Activated CD4-positive, alpha-beta T cell treated with anti-CD3 and anti-CD28 coated beads, Interleukin-2, amount 10 ng/mL, durations not matched to agents 7 days and 5 days (primary cell): ENCODE results near the gene ZMYND15. TPM values are rescaled to one million over a fixed set of nuclear protein-coding genes. Genes with fewer than 3 reads are reported as not detected.
A peak's percentile ranks its signal among the peaks of the same experiment; 100 is the strongest.

ENCODE experiments used
- CTCF ChIA-PET: fragments of 350-600 bp; sonication (Branson Sonifier 250); formaldehyde crosslinking; loops from one replicate; lab custom pipeline; 2021; ENCODE audit warnings: antibody characterized with exemption; lab: Charles Lee
- POLR2A ChIA-PET: fragments of 350-600 bp; sonication (Branson Sonifier 250); formaldehyde crosslinking; loops from one replicate; lab custom pipeline; 2021; ENCODE audit warnings: antibody characterized with exemption; lab: Charles Lee
- DNase-seq: peaks from one replicate; pipeline ENCODE4 v3.0.0-alpha.2; 2020
- H3K27ac Mint-ChIP-seq: one replicate; pipeline ENCODE4 v1.8.0; 2021; ENCODE audit warnings: mild to moderate bottlenecking, moderate library complexity, mixed read lengths
- H3K27me3 Mint-ChIP-seq: one replicate; pipeline ENCODE4 v1.8.0; 2021; ENCODE audit warnings: mixed read lengths
- H3K36me3 Mint-ChIP-seq: one replicate; pipeline ENCODE4 v1.8.0; 2021; ENCODE audit warnings: low read depth, mixed read lengths
- H3K4me1 Mint-ChIP-seq: one replicate; pipeline ENCODE4 v1.8.0; 2021; ENCODE audit warnings: mixed read lengths
- H3K4me3 Mint-ChIP-seq: one replicate; pipeline ENCODE4 v1.8.0; 2021; ENCODE audit warnings: mild to moderate bottlenecking, moderate library complexity, mixed read lengths
- H3K9me3 Mint-ChIP-seq: one replicate; pipeline ENCODE4 v1.8.0; 2021; ENCODE audit warnings: mixed read lengths
- total RNA-seq, 2 experiments: library from RNA; stranded (reverse); gene quantifications; one replicate each; pipeline ENCODE4 v1.2.3, GENCODE V29; 2021

Gene ZMYND15
- total RNA-seq, 2 experiments from 2014 or later, result 0.07 TPM; not detected in 1

- DNase-seq, result no peak
- no peaks in the 10 kb centered on the region for H3K9me3 Mint-ChIP-seq
- peaks cover 19% of the 10 kb centered on the region for H3K27me3 Mint-ChIP-seq
- H3K36me3 Mint-ChIP-seq, result peaks cover 2% of the 10 kb centered on the region
- H3K27ac Mint-ChIP-seq, result peak overlapping the region; percentile 20
- peaks cover 29% of the 10 kb centered on the region for H3K4me1 Mint-ChIP-seq
- CTCF ChIA-PET, result interaction anchor here (0.6 kb wide), 1 partner anchor 153 kb away, joined by 3 read pairs; no protein-coding TSS in a partner anchor
- H3K4me3 Mint-ChIP-seq, result no peak overlapping the region
- POLR2A ChIA-PET, result no interaction called here
Observed at GRCh38 chr17:4748686-4749085, 9.1 kb downstream of the ZMYND15 start.

- ChIA-PET CTCF (no interaction called here), POLR2A (no interaction called here)
- no peak overlapping the region for H3K4me3 Mint-ChIP-seq
- H3K27ac Mint-ChIP-seq, result no peak overlapping the region
- peaks cover 2% of the 10 kb centered on the region for H3K36me3 Mint-ChIP-seq
- H3K27me3 Mint-ChIP-seq, result peaks cover 27% of the 10 kb centered on the region
- H3K4me1 Mint-ChIP-seq, result peaks cover 24% of the 10 kb centered on the region
- no peak for DNase-seq
- no peaks in the 10 kb centered on the region for H3K9me3 Mint-ChIP-seq
Observed at GRCh38 chr17:4750606-4751005, 11.0 kb downstream of the ZMYND15 start.

GRCh38 chr17:4751932-4752331, 12.3 kb downstream of the ZMYND15 start:
- H3K36me3 Mint-ChIP-seq, result no peaks in the 10 kb centered on the region
- no peaks in the 10 kb centered on the region for H3K9me3 Mint-ChIP-seq
- POLR2A ChIA-PET, result no interaction called here
- CTCF ChIA-PET, result interaction anchor here (0.6 kb wide), 1 partner anchor 24 kb away, joined by 4 read pairs; no protein-coding TSS in a partner anchor
- peaks cover 28% of the 10 kb centered on the region for H3K27me3 Mint-ChIP-seq
- DNase-seq, result no peak
- no peak overlapping the region for H3K27ac Mint-ChIP-seq
- H3K4me3 Mint-ChIP-seq, result no peak overlapping the region
- H3K4me1 Mint-ChIP-seq, result peaks cover 17% of the 10 kb centered on the region

GRCh38 chr17:4753392-4753791, 13.8 kb downstream of the ZMYND15 start:
- DNase-seq, result no peak
- Mint-ChIP-seq H3K4me3 (no peak overlapping the region), H3K27me3 (peaks cover 35% of the 10 kb centered on the region), H3K4me1 (peaks cover 6% of the 10 kb centered on the region), H3K27ac (no peak overlapping the region), H3K9me3 (no peaks in the 10 kb centered on the region), H3K36me3 (no peaks in the 10 kb centered on the region)
- ChIA-PET CTCF (interaction anchor here (0.6 kb wide), 2 partner anchors 301 to 956 kb away, joined by 3 to 7 read pairs; no protein-coding TSS in a partner anchor), POLR2A (no interaction called here)

- CTCF ChIA-PET, result no interaction called here
- no peaks in the 10 kb centered on the region for H3K4me1 Mint-ChIP-seq
- POLR2A ChIA-PET, result no interaction called here
- no peak overlapping the region for H3K27ac Mint-ChIP-seq
- no peak overlapping the region for H3K4me3 Mint-ChIP-seq
- no peaks in the 10 kb centered on the region for H3K9me3 Mint-ChIP-seq
- peaks cover 28% of the 10 kb centered on the region for H3K27me3 Mint-ChIP-seq
- H3K36me3 Mint-ChIP-seq, result no peaks in the 10 kb centered on the region
- DNase-seq, result no peak
Observed at GRCh38 chr17:4759776-4760236, 20.2 kb downstream of the ZMYND15 start.

GRCh38 chr17:4764595-4764994, 25.0 kb downstream of the ZMYND15 start:
- Mint-ChIP-seq H3K4me1 (no peaks in the 10 kb centered on the region), H3K27me3 (peaks cover 16% of the 10 kb centered on the region), H3K4me3 (no peak overlapping the region), H3K27ac (no peak overlapping the region), H3K36me3 (no peaks in the 10 kb centered on the region), H3K9me3 (no peaks in the 10 kb centered on the region)
- DNase-seq, result no peak
- ChIA-PET POLR2A (interaction anchor here (0.8 kb wide), 1 partner anchor 38 kb away, joined by 3 read pairs; no protein-coding TSS in a partner anchor), CTCF (interaction anchor here (1.2 kb wide), 1 partner anchor 25 kb away, joined by 4 read pairs; no protein-coding TSS in a partner anchor)

GRCh38 chr17:4766201-4766600, 26.6 kb downstream of the ZMYND15 start:
- H3K27ac Mint-ChIP-seq, result peak overlapping the region; percentile 25
- ChIA-PET POLR2A (no interaction called here), CTCF (no interaction called here)
- no peak for DNase-seq
- peaks cover 7% of the 10 kb centered on the region for H3K4me1 Mint-ChIP-seq
- H3K27me3 Mint-ChIP-seq, result peaks cover 11% of the 10 kb centered on the region
- no peak overlapping the region for H3K4me3 Mint-ChIP-seq
- H3K36me3 Mint-ChIP-seq, result no peaks in the 10 kb centered on the region
- H3K9me3 Mint-ChIP-seq, result no peaks in the 10 kb centered on the region

GRCh38 chr17:4766723-4767122, 27.1 kb downstream of the ZMYND15 start:
- peaks cover 12% of the 10 kb centered on the region for H3K4me1 Mint-ChIP-seq
- no peaks in the 10 kb centered on the region for H3K36me3 Mint-ChIP-seq
- CTCF ChIA-PET, result no interaction called here
- no peak for DNase-seq
- H3K27ac Mint-ChIP-seq, result no peak overlapping the region
- H3K9me3 Mint-ChIP-seq, result no peaks in the 10 kb centered on the region
- H3K4me3 Mint-ChIP-seq, result no peak overlapping the region
- POLR2A ChIA-PET, result no interaction called here
- peaks cover 11% of the 10 kb centered on the region for H3K27me3 Mint-ChIP-seq

GRCh38 chr17:4768298-4768697, 28.7 kb downstream of the ZMYND15 start:
- Mint-ChIP-seq H3K27me3 (peaks cover 12% of the 10 kb centered on the region), H3K4me1 (peaks cover 18% of the 10 kb centered on the region), H3K36me3 (no peaks in the 10 kb centered on the region), H3K9me3 (no peaks in the 10 kb centered on the region), H3K4me3 (no peak overlapping the region), H3K27ac (peak overlapping the region; percentile 1)
- POLR2A ChIA-PET, result no interaction called here
- no peak for DNase-seq
- CTCF ChIA-PET, result no interaction called here

- Mint-ChIP-seq H3K36me3 (no peaks in the 10 kb centered on the region), H3K9me3 (no peaks in the 10 kb centered on the region), H3K27ac (no peak overlapping the region), H3K4me3 (no peak overlapping the region), H3K4me1 (peaks cover 18% of the 10 kb centered on the region), H3K27me3 (peaks cover 9% of the 10 kb centered on the region)
- DNase-seq, result no peak
- ChIA-PET POLR2A (no interaction called here), CTCF (interaction anchor here (1.1 to 1.3 kb wide), 2 partner anchors 20 to 60 kb away, joined by 3 read pairs; partner anchors contain the start of gene ARRB2)
Observed at GRCh38 chr17:4769628-4770027, 30.0 kb downstream of the ZMYND15 start.

GRCh38 chr17:4771519-4772234, 32.0 kb downstream of the ZMYND15 start, which contains the start of gene TM4SF5:
TSS of gene TM4SF5 (plus strand) at chr17:4771886. CDS start at chr17:4771923, 37 bp downstream.
- H3K27me3 Mint-ChIP-seq, result peaks cover 4% of the 10 kb centered on the region
- ChIA-PET CTCF (interaction anchor here (1.2 to 1.3 kb wide), 2 partner anchors 14 to 18 kb away, joined by 3 to 7 read pairs; partner anchors contain the start of gene GLTPD2), POLR2A (no interaction called here)
- peak within 1 kb of the TSS; percentile 78 for H3K27ac Mint-ChIP-seq
- H3K4me1 Mint-ChIP-seq, result peaks cover 18% of the 10 kb centered on the region
- no peak within 1 kb of the TSS for H3K4me3 Mint-ChIP-seq
- DNase-seq, result peak; percentile 56
- no peaks in the 10 kb centered on the region for H3K9me3 Mint-ChIP-seq
- H3K36me3 Mint-ChIP-seq, result no peaks in the 10 kb centered on the region

- Mint-ChIP-seq H3K4me1 (peaks cover 18% of the 10 kb centered on the region), H3K27ac (peak overlapping the region; percentile 78), H3K36me3 (no peaks in the 10 kb centered on the region), H3K27me3 (peaks cover 6% of the 10 kb centered on the region), H3K4me3 (no peak overlapping the region), H3K9me3 (no peaks in the 10 kb centered on the region)
- no peak for DNase-seq
- ChIA-PET POLR2A (no interaction called here), CTCF (interaction anchor here (0.9 to 1.3 kb wide), 3 partner anchors 10 to 17 kb away, joined by 3 to 7 read pairs (median 3); partner anchors contain the start of gene GLTPD2)
Observed at GRCh38 chr17:4772235-4772613, 32.6 kb downstream of the ZMYND15 start.
